Ecto neural progenitor cell (in vitro differentiated cells): ENCODE data around the gene TMEM33.

Experiments used
- DNase-seq: peaks from one replicate; pipeline ENCODE4 v3.0.0-alpha.2; 2018; ENCODE audit warnings: low spot score

TMEM33 gene

DNA sequence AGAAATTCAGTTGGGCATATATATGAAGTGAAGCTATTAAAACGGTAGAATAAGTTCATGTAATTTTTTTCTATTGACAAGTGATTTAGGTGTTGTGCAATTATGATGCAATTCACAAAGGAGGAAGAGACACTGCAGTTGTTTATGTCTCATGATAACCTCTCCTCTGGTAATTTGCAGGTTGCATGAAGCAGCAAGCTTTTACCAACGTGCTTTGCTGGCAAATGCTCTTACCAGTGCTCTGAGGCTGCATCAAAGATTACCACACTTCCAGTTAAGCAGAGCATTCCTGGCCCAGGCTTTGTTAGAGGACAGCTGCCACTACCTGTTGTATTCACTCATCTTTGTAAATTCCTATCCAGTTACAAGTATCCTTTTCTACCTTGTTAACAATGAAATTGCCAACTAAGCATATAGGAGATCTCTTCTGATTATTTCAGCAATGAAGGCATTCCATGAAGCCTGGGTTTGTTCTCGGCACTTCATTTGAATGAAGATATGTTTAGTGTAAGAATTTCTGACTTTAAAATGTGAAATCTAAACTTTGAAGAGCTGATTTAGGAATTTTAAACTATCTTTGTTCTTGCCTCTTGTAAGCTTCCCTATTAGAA, 3.9 kb downstream of the TMEM33 start:
- no peak for DNase-seq

DNA sequence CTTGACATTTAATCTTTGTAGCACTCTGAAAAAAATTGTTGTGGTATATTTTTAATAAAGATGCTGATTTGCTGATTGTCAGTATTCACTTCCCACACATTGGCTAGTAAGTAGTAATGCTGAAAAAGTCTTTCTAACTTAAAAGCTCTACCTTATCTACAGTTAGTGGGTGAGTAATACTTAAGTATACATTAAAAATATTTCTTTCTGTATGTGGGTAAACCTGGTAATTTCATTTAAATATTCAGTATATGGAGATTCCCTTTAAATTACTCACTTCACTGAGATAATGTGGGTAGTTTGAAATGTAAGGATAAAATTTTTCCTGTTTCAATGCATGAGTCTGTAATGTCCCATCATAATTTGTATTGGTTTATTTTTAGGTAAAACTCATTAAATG, 5.6 kb downstream of the TMEM33 start:
- DNase-seq = no peak

- DNase-seq = no peak
These were observed 8.3 kb downstream of the TMEM33 start for GRCh38 chr4:41943506-41943905.

DNA sequence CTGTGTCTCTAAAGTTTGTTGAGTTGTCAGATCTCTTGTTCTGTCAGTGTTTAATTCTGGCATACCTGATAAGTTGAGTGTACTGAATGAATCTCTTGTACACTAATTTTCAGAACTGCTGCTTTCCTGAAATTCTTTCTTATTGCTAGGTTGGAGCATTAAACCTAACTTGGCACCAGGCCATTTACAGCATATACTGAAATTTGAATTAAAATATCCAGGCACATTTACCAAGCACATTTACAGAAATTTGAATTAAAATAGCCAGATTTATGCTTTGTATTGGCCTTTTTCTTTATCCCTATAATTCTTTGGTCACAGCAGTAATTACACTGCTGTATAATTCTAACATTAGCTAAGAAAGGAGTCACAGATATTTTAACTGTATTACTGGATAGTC, 8.9 kb downstream of the TMEM33 start:
- DNase-seq = no peak

- no peak for DNase-seq
These were observed 14.3 kb downstream of the TMEM33 start for GRCh38 chr4:41949531-41949930.

DNA sequence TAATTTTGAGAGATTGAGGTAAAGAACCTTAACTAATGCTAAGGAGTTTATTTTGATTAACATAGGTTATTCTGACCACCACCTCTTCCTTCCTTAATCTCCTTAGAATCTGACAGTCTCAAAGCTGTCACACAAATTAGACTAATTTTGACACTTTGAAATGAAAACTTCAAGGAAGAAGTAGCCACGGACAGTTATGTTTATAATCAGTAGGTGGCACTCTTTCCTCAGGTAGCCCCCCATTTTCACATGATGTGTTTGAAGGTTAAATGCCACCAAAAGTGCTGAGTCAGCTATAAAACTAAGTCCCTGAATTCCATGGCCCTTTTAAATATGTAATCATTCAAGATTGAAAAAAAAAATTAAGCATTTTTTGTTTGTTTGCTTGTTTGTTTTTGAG, 22.4 kb downstream of the TMEM33 start:
- no peak for DNase-seq

- no peak for DNase-seq
These were observed 27.9 kb downstream of the TMEM33 start for GRCh38 chr4:41963105-41963504.

- no peak for DNase-seq
These were observed 29.2 kb downstream of the TMEM33 start for GRCh38 chr4:41964401-41964800.

GRCh38 chr4:41967392-41967791, 32.2 kb downstream of the TMEM33 start:
- DNase-seq = no peak

- no peak for DNase-seq
These were observed 34.4 kb downstream of the TMEM33 start for GRCh38 chr4:41969671-41970070.

DNA sequence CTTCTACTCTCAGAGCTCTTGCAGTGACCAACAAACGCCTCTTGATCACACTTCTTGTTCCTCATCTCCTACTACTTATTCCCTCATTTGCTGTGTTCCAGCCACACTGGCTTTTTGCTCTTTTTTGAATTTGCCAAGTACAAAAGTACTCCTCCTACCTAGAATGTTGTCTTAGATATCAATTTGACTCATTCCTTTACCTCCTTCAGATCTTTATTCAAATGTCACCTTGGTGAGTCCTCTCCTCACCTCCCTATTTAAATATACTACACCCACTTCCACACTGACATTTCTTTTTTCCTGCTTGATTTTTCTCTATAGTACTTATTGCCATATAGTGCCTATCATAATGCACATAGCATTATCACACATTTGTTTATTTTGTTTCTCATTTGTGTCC, 40.1 kb downstream of the TMEM33 start:
- DNase-seq = no peak

- DNase-seq = no peak
These were observed 41.7 kb downstream of the TMEM33 start for GRCh38 chr4:41976775-41977516.

- DNase-seq = no peak
These were observed 42.5 kb downstream of the TMEM33 start for GRCh38 chr4:41977709-41978108.

DNA sequence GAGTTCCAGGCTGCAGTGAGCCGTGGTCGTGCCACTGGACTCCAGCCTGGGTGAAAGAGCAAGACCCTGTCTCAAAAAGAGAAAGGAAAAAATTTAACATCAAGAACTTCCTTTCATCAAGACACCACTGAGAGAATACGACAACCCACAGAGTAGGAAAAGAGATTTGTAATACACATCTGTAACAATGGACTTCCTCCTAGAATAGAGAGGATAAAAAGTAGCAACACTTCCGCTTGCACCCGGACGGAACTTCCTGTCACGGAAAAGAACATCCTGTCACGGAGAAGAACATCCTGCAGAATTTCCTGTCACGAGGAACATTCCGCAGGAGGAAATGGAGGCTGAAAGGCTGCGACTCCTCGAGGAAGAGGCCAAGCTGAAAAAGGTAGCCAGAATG, 46.2 kb downstream of the TMEM33 start, which contains the start of gene DCAF4L1:
Gene DCAF4L1, plus strand, starts transcription at position 301 of the 400 bp plus-strand sequence. Its CDS starts 37 bp downstream, at position 338.
- no peak for DNase-seq

DNA sequence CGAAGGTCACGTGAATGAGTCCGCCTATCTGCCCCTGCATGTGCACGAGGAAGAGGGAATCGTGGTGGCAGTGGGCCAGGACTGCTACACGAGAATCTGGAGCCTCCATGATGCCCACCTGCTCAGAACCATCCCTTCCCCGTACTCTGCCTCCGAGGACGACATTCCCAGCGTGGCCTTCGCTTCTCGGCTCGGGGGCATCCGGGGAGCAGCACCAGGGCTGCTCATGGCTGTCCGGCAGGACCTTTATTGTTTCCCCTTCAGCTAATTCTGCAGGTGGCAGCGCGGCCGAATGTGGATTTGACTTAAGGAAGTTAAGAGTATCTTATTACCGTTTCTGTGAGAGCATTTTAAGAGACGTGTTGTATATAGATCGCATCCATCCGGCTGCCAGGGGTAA, 47.5 kb downstream of the TMEM33 start:
- no peak for DNase-seq

DNA sequence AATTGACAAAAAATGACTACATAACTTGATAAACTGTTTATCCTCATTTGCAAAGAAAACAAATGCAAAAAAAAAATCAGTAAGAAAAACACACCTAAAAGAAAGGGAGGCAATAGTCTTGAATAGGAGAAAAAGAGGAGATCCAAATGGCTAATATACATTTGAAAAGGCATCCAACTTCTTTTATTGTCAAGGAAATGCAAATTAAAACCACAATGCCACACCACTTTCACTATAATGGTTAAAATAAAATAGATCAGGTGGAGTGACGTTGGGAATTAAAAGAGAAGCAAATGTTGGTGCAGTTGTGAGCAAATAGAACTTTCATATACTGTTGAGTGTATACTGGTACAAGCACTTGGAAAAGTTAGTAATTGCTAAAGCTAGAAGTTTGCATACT, 49.9 kb downstream of the TMEM33 start:
- no peak for DNase-seq

GRCh38 chr4:41989994-41990364, 54.8 kb downstream of the TMEM33 start:
- DNase-seq = no peak

- DNase-seq = peak; percentile 94
These were observed 55.3 kb downstream of the TMEM33 start, which contains the start of gene SLC30A9 for GRCh38 chr4:41990365-41991111. TSS of gene SLC30A9 (plus strand) at chr4:41990530. CDS start at chr4:41990652, 122 bp downstream.

DNA sequence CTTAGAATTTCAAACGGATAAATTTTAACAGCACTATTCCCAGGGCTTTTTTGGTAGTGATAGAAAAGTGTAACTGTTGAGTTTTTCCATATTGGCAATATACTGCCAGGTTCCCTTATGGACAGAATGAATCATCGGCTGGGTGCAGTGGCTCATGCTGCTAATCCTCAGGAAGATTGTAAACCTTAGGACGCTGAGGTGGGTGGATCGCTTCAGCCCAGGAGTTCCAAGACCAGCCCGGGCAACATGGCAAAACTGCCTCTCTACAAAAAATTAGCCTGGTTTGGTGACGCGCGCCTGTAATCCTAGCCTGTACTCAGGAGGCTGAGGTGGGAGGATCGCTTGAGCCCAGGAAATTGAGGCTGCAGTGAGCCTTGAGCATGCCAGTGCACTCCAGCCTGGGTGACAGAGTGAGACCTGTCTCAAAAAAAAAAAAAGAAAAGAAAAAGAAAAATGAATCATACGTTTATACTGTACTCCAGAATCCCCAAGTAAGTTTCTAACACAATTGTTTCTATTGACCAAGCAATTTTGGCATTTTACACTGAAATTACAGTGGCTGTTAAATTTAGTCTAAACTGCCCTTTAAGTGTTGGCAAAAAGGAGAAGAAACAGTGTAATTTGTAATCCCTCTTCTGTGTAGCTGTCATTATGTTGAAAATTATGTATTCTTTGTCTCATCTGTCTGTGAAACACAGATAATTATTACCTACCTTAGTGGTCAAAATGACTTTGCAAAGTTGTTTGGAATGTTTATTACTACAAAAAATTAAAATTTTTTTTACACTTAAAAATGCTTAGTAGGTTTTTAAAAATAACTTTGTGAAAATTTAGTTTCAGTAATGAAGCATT, 56.9 kb downstream of the TMEM33 start:
- no peak for DNase-seq

DNA sequence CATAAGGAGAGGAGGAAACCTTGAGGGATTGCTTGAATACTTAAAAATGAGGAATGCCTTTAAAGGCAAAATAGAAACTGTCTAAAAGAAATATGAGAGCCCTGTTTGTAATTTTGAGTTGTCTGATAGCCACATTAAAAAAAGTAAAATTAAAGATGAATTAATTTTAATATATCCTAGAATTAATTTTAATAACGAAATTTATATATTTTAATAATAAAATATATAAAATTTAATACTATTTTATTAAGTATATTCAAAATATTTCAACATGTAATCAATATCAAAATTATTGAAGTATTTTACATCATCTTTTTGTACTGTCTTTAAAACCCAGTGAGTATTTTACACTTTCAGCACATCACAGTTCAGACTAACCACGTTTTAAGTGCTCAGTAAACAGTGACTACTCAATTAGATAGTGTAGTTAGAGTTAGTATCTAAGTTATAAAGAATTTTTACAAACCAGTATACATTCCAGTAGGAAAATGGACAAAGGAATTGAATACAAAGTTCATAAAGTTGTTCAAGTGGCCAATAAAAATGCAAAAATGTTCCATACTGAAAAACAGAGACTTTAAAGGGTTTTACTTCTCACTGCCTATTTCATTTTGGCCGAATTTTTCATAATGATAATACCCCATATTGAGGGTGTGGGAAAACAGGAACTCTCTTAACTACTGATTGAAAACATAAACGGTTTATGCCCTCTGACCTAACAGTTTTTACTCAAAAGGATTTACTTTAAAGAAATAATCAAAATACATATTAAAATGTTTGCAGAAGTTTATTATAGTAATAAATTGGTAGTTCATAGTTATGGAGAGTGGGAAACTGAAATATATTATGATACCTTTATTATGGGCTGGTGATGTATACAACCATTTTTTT, 58.0 kb downstream of the TMEM33 start:
- DNase-seq = no peak

DNA sequence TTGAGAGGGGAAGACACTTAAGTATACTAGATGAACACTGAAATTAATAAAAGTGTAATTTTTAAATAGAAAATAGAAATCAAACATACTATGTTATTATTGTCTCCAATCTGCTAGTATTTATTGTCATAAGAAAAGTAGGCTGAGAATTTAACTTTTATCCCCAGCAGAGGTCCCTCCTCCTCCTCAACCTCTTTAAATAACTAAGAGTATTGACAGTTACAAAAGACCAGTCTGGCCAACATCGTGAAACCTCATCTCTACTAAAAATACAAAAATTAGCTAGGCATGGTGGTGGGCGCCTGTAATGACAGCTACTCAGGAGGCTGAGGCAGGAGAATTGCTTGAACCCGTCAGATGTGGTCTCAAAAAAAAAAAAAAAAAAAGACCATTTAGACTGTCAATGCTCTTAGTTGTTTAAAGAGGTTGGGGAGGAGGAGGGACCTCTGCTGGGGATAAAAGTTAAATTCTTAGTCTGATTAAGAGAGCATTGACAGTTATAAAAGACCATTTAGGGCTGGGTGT, 59.3 kb downstream of the TMEM33 start:
- no peak for DNase-seq
